Measurements from ENCODE around the gene CATSPER4. TPM values are rescaled to one million over a fixed set of nuclear protein-coding genes. Genes with fewer than 3 reads are reported as not detected.

CATSPER4 gene
- total and polyA plus RNA-seq, 2 experiments from 2014 or later = 0.31 TPM; not detected in 1

- peaks cover 51% of the 10 kb centered on the region for H3K4me1 ChIP-seq (ENCODE audit: insufficient read depth)
- Mint-ChIP-seq H3K36me3 (ENCODE audit: low read depth) (no peaks in the 10 kb centered on the region), H3K27ac (no peak overlapping the region), H3K9me3 (peaks cover 3% of the 10 kb centered on the region; the same call in 1 of the 3 replicates), H3K4me1 (peaks cover 56% of the 10 kb centered on the region), H3K27me3 (ENCODE audit: insufficient read depth, low read depth, poor library complexity) (peaks cover 82% of the 10 kb centered on the region), H3K4me3 (peak overlapping the region; percentile 54; the same call in 1 of the 3 replicates)
- no peak overlapping the region; the same call in 1 of the 2 replicates for H3K4me3 ChIP-seq
- ATAC-seq (no peak), DNase-seq (ENCODE audit: low spot score) (no peak)
- no peak for TF ChIP-seq STAT1 (IDR thresholded peaks at IDR 0.05; ENCODE audit: unreplicated experiment)
- TF ChIP-seq EZH2phosphoT487 (IDR thresholded peaks at IDR 0.05; ENCODE audit: unreplicated experiment) = no peak
- TF ChIP-seq CREB1 (CRISPR knock-in tag; IDR thresholded peaks at IDR 0.05; ENCODE audit: low read depth) = no peak
- H3K36me3 ChIP-seq (ENCODE audit: insufficient read depth) = no peaks in the 10 kb centered on the region
- peaks cover 100% of the 10 kb centered on the region for H3K27me3 ChIP-seq (ENCODE audit: insufficient read depth)
- no peaks in the 10 kb centered on the region for H3K9me2 ChIP-seq (ENCODE audit: insufficient read depth)
- no peak overlapping the region for H2AFZ ChIP-seq
- H3K27ac ChIP-seq (ENCODE audit: low read depth) = no peak overlapping the region
- no peaks in the 10 kb centered on the region for H3K79me2 ChIP-seq (replicated peaks; ENCODE audit: insufficient read depth)
- H4K20me1 ChIP-seq (replicated peaks; ENCODE audit: insufficient read depth) = no peaks in the 10 kb centered on the region; the same call in 1 of the 2 replicates
- no peak overlapping the region for H3K4me2 ChIP-seq
- peaks cover 16% of the 10 kb centered on the region for H3F3A ChIP-seq (replicated peaks; ENCODE audit: low read depth)
These were observed 30.7 kb upstream of the CATSPER4 start for GRCh38 chr1:26159743-26160039.

- H3F3A ChIP-seq (replicated peaks; ENCODE audit: low read depth) = peaks cover 9% of the 10 kb centered on the region; the same call in 1 of the 2 replicates
- peak overlapping the region; percentile 65 for H3K4me3 ChIP-seq
- H2AFZ ChIP-seq = peak overlapping the region; percentile 95
- H3K9me3 Mint-ChIP-seq = peaks cover 3% of the 10 kb centered on the region; the same call in 1 of the 3 replicates
- H3K36me3 Mint-ChIP-seq (ENCODE audit: low read depth) = no peaks in the 10 kb centered on the region
- peaks cover 49% of the 10 kb centered on the region for H3K4me1 ChIP-seq (ENCODE audit: insufficient read depth)
- peaks cover 56% of the 10 kb centered on the region for H3K4me1 Mint-ChIP-seq
- peak overlapping the region; percentile 67 for H3K4me3 Mint-ChIP-seq
- H3K4me2 ChIP-seq = peak overlapping the region; percentile 87
- H3K36me3 ChIP-seq (ENCODE audit: insufficient read depth) = no peaks in the 10 kb centered on the region
- no peaks in the 10 kb centered on the region for H4K20me1 ChIP-seq (replicated peaks; ENCODE audit: insufficient read depth)
- no peak overlapping the region for H3K27ac ChIP-seq (ENCODE audit: low read depth)
- H3K27me3 ChIP-seq (ENCODE audit: insufficient read depth) = peaks cover 100% of the 10 kb centered on the region
- peak; percentile 78 for TF ChIP-seq EZH2 (IDR thresholded peaks at IDR 0.05; ENCODE audit: low read depth, unreplicated experiment)
- TF ChIP-seq STAT1 (IDR thresholded peaks at IDR 0.05; ENCODE audit: unreplicated experiment) = no peak
- peak; percentile 35 for DNase-seq (ENCODE audit: low spot score)
- no peaks in the 10 kb centered on the region for H3K79me2 ChIP-seq (replicated peaks; ENCODE audit: insufficient read depth)
- peaks cover 80% of the 10 kb centered on the region for H3K27me3 Mint-ChIP-seq (ENCODE audit: insufficient read depth, low read depth, poor library complexity)
- H3K9me2 ChIP-seq (ENCODE audit: insufficient read depth) = no peaks in the 10 kb centered on the region
- ATAC-seq = peak; percentile 13
- no peak overlapping the region for H3K27ac Mint-ChIP-seq
These were observed 29.6 kb upstream of the CATSPER4 start for GRCh38 chr1:26160527-26161414.

- peak overlapping the region; percentile 95 for H2AFZ ChIP-seq
- H3K9me2 ChIP-seq (ENCODE audit: insufficient read depth) = no peaks in the 10 kb centered on the region
- H4K20me1 ChIP-seq (replicated peaks; ENCODE audit: insufficient read depth) = no peaks in the 10 kb centered on the region
- H3K36me3 ChIP-seq (ENCODE audit: insufficient read depth) = no peaks in the 10 kb centered on the region
- Mint-ChIP-seq H3K9me3 (peaks cover 3% of the 10 kb centered on the region; the same call in 1 of the 3 replicates), H3K27ac (no peak overlapping the region), H3K4me3 (peak overlapping the region; percentile 73), H3K4me1 (peaks cover 51% of the 10 kb centered on the region), H3K36me3 (ENCODE audit: low read depth) (no peaks in the 10 kb centered on the region), H3K27me3 (ENCODE audit: insufficient read depth, low read depth, poor library complexity) (peaks cover 76% of the 10 kb centered on the region)
- H3F3A ChIP-seq (replicated peaks; ENCODE audit: low read depth) = peaks cover 9% of the 10 kb centered on the region; the same call in 1 of the 2 replicates
- peak overlapping the region; percentile 87 for H3K4me2 ChIP-seq
- peak overlapping the region; percentile 65 for H3K4me3 ChIP-seq
- ATAC-seq (peak; percentile 19), DNase-seq (ENCODE audit: low spot score) (peak; percentile 76)
- TF ChIP-seq EZH2 (IDR thresholded peaks at IDR 0.05; ENCODE audit: low read depth, unreplicated experiment) (peak; percentile 46), ZNF114 (CRISPR knock-in tag; IDR thresholded peaks at IDR 0.05) (no peak), CTCF (conservative IDR thresholded peaks at IDR 0.05; ENCODE audit: low read depth in 2 of 2) (peak in 1 of 2 experiments; percentile 24; a peak in 2 of 4 replicates), ETS1 (IDR thresholded peaks at IDR 0.05) (no peak), EZH2phosphoT487 (IDR thresholded peaks at IDR 0.05; ENCODE audit: unreplicated experiment) (no peak)
- H3K27me3 ChIP-seq (ENCODE audit: insufficient read depth) = peaks cover 99% of the 10 kb centered on the region
- H3K27ac ChIP-seq (ENCODE audit: low read depth) = no peak overlapping the region
- no peaks in the 10 kb centered on the region for H3K79me2 ChIP-seq (replicated peaks; ENCODE audit: insufficient read depth)
- peaks cover 42% of the 10 kb centered on the region for H3K4me1 ChIP-seq (ENCODE audit: insufficient read depth)
These were observed 28.8 kb upstream of the CATSPER4 start for GRCh38 chr1:26161415-26162219.

All from GM23338 (cell line).